ENCODE data around the gene RNF5.
"Not testable (repeated sequence)": the region's sequence is repeated elsewhere in the genome, so short reads cannot be mapped to it uniquely, and the experiment has no call there.

The RNF5 gene

GRCh38 chr6:32133786-32134185, 44.4 kb upstream of the RNF5 start:
- peaks cover 33% of the 10 kb centered on the region for H3K4me1 Mint-ChIP-seq
- no peak overlapping the region for H3K27ac Mint-ChIP-seq
- DNase-seq = no peak

GRCh38 chr6:32137454-32137853, 40.8 kb upstream of the RNF5 start:
- no peaks in the 10 kb centered on the region for H3K9me3 Mint-ChIP-seq
- peaks cover 27% of the 10 kb centered on the region for H3K4me1 Mint-ChIP-seq
- DNase-seq = no peak
- no peak for TF ChIP-seq CTCF (IDR thresholded peaks at IDR 0.05)
- no peak overlapping the region for H3K4me3 Mint-ChIP-seq
- no peaks in the 10 kb centered on the region for H3K36me3 Mint-ChIP-seq (ENCODE audit: low read depth)
- peaks cover 36% of the 10 kb centered on the region for H3K27me3 Mint-ChIP-seq (ENCODE audit: low read depth, poor library complexity)
- no peak overlapping the region for H3K27ac Mint-ChIP-seq

More at GRCh38 chr6:32133786-32134185, 44.4 kb upstream of the RNF5 start:
- no peaks in the 10 kb centered on the region for H3K36me3 Mint-ChIP-seq (ENCODE audit: low read depth)
- no peak overlapping the region for H3K4me3 Mint-ChIP-seq
- H3K27me3 Mint-ChIP-seq (ENCODE audit: low read depth, poor library complexity) = peaks cover 40% of the 10 kb centered on the region
- no peaks in the 10 kb centered on the region for H3K9me3 Mint-ChIP-seq
- no peak for TF ChIP-seq CTCF (IDR thresholded peaks at IDR 0.05)

- Mint-ChIP-seq H3K4me3 (no peak overlapping the region), H3K4me1 (peaks cover 27% of the 10 kb centered on the region), H3K36me3 (ENCODE audit: low read depth) (no peaks in the 10 kb centered on the region), H3K27me3 (ENCODE audit: low read depth, poor library complexity) (peaks cover 18% of the 10 kb centered on the region), H3K9me3 (no peaks in the 10 kb centered on the region), H3K27ac (no peak overlapping the region)
- no peak for TF ChIP-seq CTCF (IDR thresholded peaks at IDR 0.05)
- no peak for DNase-seq
Observed at GRCh38 chr6:32139590-32139989, 38.6 kb upstream of the RNF5 start.

GRCh38 chr6:32140420-32141046, 37.7 kb upstream of the RNF5 start:
- peaks cover 10% of the 10 kb centered on the region for H3K27me3 Mint-ChIP-seq (ENCODE audit: low read depth, poor library complexity)
- peaks cover 23% of the 10 kb centered on the region for H3K4me1 Mint-ChIP-seq
- H3K9me3 Mint-ChIP-seq = no peaks in the 10 kb centered on the region
- no peak overlapping the region for H3K4me3 Mint-ChIP-seq
- no peak for TF ChIP-seq CTCF (IDR thresholded peaks at IDR 0.05)
- DNase-seq = no peak
- H3K27ac Mint-ChIP-seq = no peak overlapping the region
- no peaks in the 10 kb centered on the region for H3K36me3 Mint-ChIP-seq (ENCODE audit: low read depth)

GRCh38 chr6:32144238-32144637, 34.0 kb upstream of the RNF5 start:
- H3K27ac Mint-ChIP-seq, DNase-seq, H3K9me3 Mint-ChIP-seq, H3K4me3 Mint-ChIP-seq: not testable (repeated sequence)
- peaks cover 49% of the 10 kb centered on the region for H3K4me1 Mint-ChIP-seq
- peaks cover 35% of the 10 kb centered on the region for H3K27me3 Mint-ChIP-seq (ENCODE audit: low read depth, poor library complexity)
- peaks cover 11% of the 10 kb centered on the region for H3K36me3 Mint-ChIP-seq (ENCODE audit: low read depth)

GRCh38 chr6:32146287-32146686, 31.9 kb upstream of the RNF5 start:
- peaks cover 52% of the 10 kb centered on the region for H3K27me3 Mint-ChIP-seq (ENCODE audit: low read depth, poor library complexity)
- peaks cover 60% of the 10 kb centered on the region for H3K4me1 Mint-ChIP-seq
- no peak for DNase-seq
- peak overlapping the region; percentile 44 for H3K4me3 Mint-ChIP-seq
- peak overlapping the region; percentile 45 for H3K27ac Mint-ChIP-seq
- peaks cover 8% of the 10 kb centered on the region for H3K9me3 Mint-ChIP-seq
- TF ChIP-seq CTCF (IDR thresholded peaks at IDR 0.05) = no peak
- peaks cover 11% of the 10 kb centered on the region for H3K36me3 Mint-ChIP-seq (ENCODE audit: low read depth)
